Measurements from ENCODE around the gene FERMT2.
A peak's percentile ranks its signal among the peaks of the same experiment; 100 is the strongest.

FERMT2 gene

GRCh38 chr14:52987514-52987913 is 36.7 kb upstream of the FERMT2 start:
- H3K4me3 ChIP-seq (ENCODE audit: low read length) = no peak overlapping the region
- no peak for TF ChIP-seq CTCF (conservative IDR thresholded peaks at IDR 0.05; ENCODE audit: low read depth, low read length)
- DNase-seq (ENCODE audit: low read depth) = no peak

- TF ChIP-seq CTCF (conservative IDR thresholded peaks at IDR 0.05; ENCODE audit: low read depth, low read length) = no peak
- no peak for DNase-seq (ENCODE audit: low read depth)
- H3K4me3 ChIP-seq (ENCODE audit: low read length) = no peak overlapping the region
These were observed 36.2 kb upstream of the FERMT2 start for GRCh38 chr14:52987042-52987441.

GRCh38 chr14:52977798-52978197 is 26.9 kb upstream of the FERMT2 start:
- no peak for TF ChIP-seq CTCF (conservative IDR thresholded peaks at IDR 0.05; ENCODE audit: low read depth, low read length)
- DNase-seq (ENCODE audit: low read depth) = no peak
- no peak overlapping the region for H3K4me3 ChIP-seq (ENCODE audit: low read length)

- TF ChIP-seq CTCF (conservative IDR thresholded peaks at IDR 0.05; ENCODE audit: low read depth, low read length) = no peak
- no peak for DNase-seq (ENCODE audit: low read depth)
These were observed 23.6 kb upstream of the FERMT2 start for GRCh38 chr14:52974406-52974805.

GRCh38 chr14:52961060-52961639 is 10.3 kb upstream of the FERMT2 start:
- TF ChIP-seq CTCF (conservative IDR thresholded peaks at IDR 0.05; ENCODE audit: low read depth, low read length) = peak; percentile 79
- no peak overlapping the region for H3K4me3 ChIP-seq (ENCODE audit: low read length)
- no peak for DNase-seq (ENCODE audit: low read depth)

More at GRCh38 chr14:52974406-52974805, 23.6 kb upstream of the FERMT2 start:
- no peak overlapping the region for H3K4me3 ChIP-seq (ENCODE audit: low read length)

GRCh38 chr14:52960627-52961026 is 9.8 kb upstream of the FERMT2 start:
- H3K4me3 ChIP-seq (ENCODE audit: low read length) = no peak overlapping the region
- TF ChIP-seq CTCF (conservative IDR thresholded peaks at IDR 0.05; ENCODE audit: low read depth, low read length) = no peak
- DNase-seq (ENCODE audit: low read depth) = no peak

GRCh38 chr14:52954346-52955214 is 3.7 kb upstream of the FERMT2 start:
- no peak for DNase-seq (ENCODE audit: low read depth)
- TF ChIP-seq CTCF (conservative IDR thresholded peaks at IDR 0.05; ENCODE audit: low read depth, low read length) = no peak
- H3K4me3 ChIP-seq (ENCODE audit: low read length) = no peak overlapping the region

Data from retinal pigment epithelial cell (primary cell).